Activated naive CD8-positive, alpha-beta T cell treated with anti-CD3 and anti-CD28 coated beads, Interleukin-2, amount 10 ng/mL, durations not matched to agents 7 days and 5 days (primary cell): Measurements from ENCODE around the gene SV2A. TPM values are rescaled to one million over a fixed set of nuclear protein-coding genes. Genes with fewer than 3 reads are reported as not detected.
"Not testable (repeated sequence)": the region's sequence is repeated elsewhere in the genome, so short reads cannot be mapped to it uniquely, and the experiment has no call there.

Source experiments
- ATAC-seq: fragments of 150-1000 bp; cut with Tn5 transposase; one replicate; pipeline ENCODE4 v1.10.0; 2021; ENCODE audit warnings: low read depth, moderate library complexity
- POLR2A ChIA-PET: fragments of 350-600 bp; sonication (Branson Sonifier 250); formaldehyde crosslinking; loops from one replicate; lab custom pipeline; 2021; ENCODE audit warnings: antibody characterized with exemption; lab: Charles Lee
- DNase-seq: peaks from one replicate; pipeline ENCODE4 v3.0.0; 2021
- H3K27ac Mint-ChIP-seq: one replicate; pipeline ENCODE4 v1.8.0; 2022; ENCODE audit warnings: mild to moderate bottlenecking, mixed read lengths
- H3K27me3 Mint-ChIP-seq: one replicate; pipeline ENCODE4 v1.8.0; 2022; ENCODE audit warnings: mild to moderate bottlenecking, moderate library complexity, mixed read lengths
- H3K36me3 Mint-ChIP-seq: one replicate; pipeline ENCODE4 v1.8.0; 2021; ENCODE audit warnings: mild to moderate bottlenecking, mixed read lengths
- H3K4me1 Mint-ChIP-seq: one replicate; pipeline ENCODE4 v1.8.0; 2021; ENCODE audit warnings: mixed read lengths
- H3K4me3 Mint-ChIP-seq: one replicate; pipeline ENCODE4 v1.8.0; 2022; ENCODE audit warnings: mild to moderate bottlenecking, moderate library complexity, mixed read lengths
- H3K9me3 Mint-ChIP-seq: one replicate; pipeline ENCODE4 v1.8.0; 2021; ENCODE audit warnings: mixed read lengths
- total RNA-seq, 2 experiments: library from RNA; stranded (reverse); gene quantifications; one replicate each; pipeline ENCODE4 v1.2.3, GENCODE V29; 2021

Gene SV2A
- total RNA-seq, 2 experiments from 2014 or later, result 23.9 to 27.5 TPM

GRCh38 chr1:149879556-149879955 is 38.1 kb downstream of the SV2A start:
- ATAC-seq, result peak; percentile 90
- Mint-ChIP-seq H3K4me3 (peak overlapping the region; percentile 55), H3K27ac (peak overlapping the region; percentile 73), H3K4me1 (peaks cover 31% of the 10 kb centered on the region), H3K36me3 (no peaks in the 10 kb centered on the region), H3K27me3 (no peaks in the 10 kb centered on the region), H3K9me3 (no peaks in the 10 kb centered on the region)
- POLR2A ChIA-PET, result interaction anchor here (0.6 to 1.2 kb wide), 3 partner anchors 8 to 217 kb away, joined by 3 to 6 read pairs (median 4); a partner anchor contains a TSS
- DNase-seq, result no peak

- POLR2A ChIA-PET, result interaction anchor here (0.5 to 1.3 kb wide), 2 partner anchors 9 to 693 kb away, joined by 4 to 18 read pairs; a partner anchor contains a TSS
- Mint-ChIP-seq H3K27me3 (no peaks in the 10 kb centered on the region), H3K27ac (peak overlapping the region; percentile 37)
Observed at GRCh38 chr1:149877211-149877946, 40.3 kb downstream of the SV2A start.

GRCh38 chr1:149873060-149873459 is 44.6 kb downstream of the SV2A start:
- H3K4me1 Mint-ChIP-seq, POLR2A ChIA-PET, DNase-seq, H3K27ac Mint-ChIP-seq, H3K36me3 Mint-ChIP-seq, H3K27me3 Mint-ChIP-seq, ATAC-seq, H3K9me3 Mint-ChIP-seq, H3K4me3 Mint-ChIP-seq: not testable (repeated sequence)

More at GRCh38 chr1:149877211-149877946, 40.3 kb downstream of the SV2A start:
- DNase-seq, result no peak
- Mint-ChIP-seq H3K4me3 (no peak overlapping the region), H3K9me3 (no peaks in the 10 kb centered on the region), H3K4me1 (peaks cover 29% of the 10 kb centered on the region), H3K36me3 (no peaks in the 10 kb centered on the region)
- no peak for ATAC-seq

- H3K36me3 Mint-ChIP-seq, ATAC-seq, H3K4me1 Mint-ChIP-seq, H3K27ac Mint-ChIP-seq, H3K9me3 Mint-ChIP-seq, POLR2A ChIA-PET, H3K4me3 Mint-ChIP-seq, DNase-seq, H3K27me3 Mint-ChIP-seq: not testable (repeated sequence)
Observed at GRCh38 chr1:149866887-149867286, 50.8 kb downstream of the SV2A start.

GRCh38 chr1:149861497-149862054 is 56.1 kb downstream of the SV2A start:
- DNase-seq, H3K36me3 Mint-ChIP-seq, POLR2A ChIA-PET, ATAC-seq, H3K9me3 Mint-ChIP-seq, H3K4me3 Mint-ChIP-seq, H3K27me3 Mint-ChIP-seq, H3K4me1 Mint-ChIP-seq, H3K27ac Mint-ChIP-seq: not testable (repeated sequence)

GRCh38 chr1:149860684-149861496 is 56.8 kb downstream of the SV2A start:
- POLR2A ChIA-PET, H3K27ac Mint-ChIP-seq: not testable (repeated sequence)

GRCh38 chr1:149860271-149860670 is 57.4 kb downstream of the SV2A start:
- H3K27me3 Mint-ChIP-seq, H3K36me3 Mint-ChIP-seq, POLR2A ChIA-PET, H3K4me1 Mint-ChIP-seq, H3K27ac Mint-ChIP-seq, H3K4me3 Mint-ChIP-seq, H3K9me3 Mint-ChIP-seq, DNase-seq: not testable (repeated sequence)
- ATAC-seq, result peak; percentile 8

More at GRCh38 chr1:149860684-149861496, 56.8 kb downstream of the SV2A start:
- H3K4me1 Mint-ChIP-seq, H3K4me3 Mint-ChIP-seq, H3K27me3 Mint-ChIP-seq, DNase-seq, H3K9me3 Mint-ChIP-seq, H3K36me3 Mint-ChIP-seq: not testable (repeated sequence)
- ATAC-seq, result peak; percentile 80

Other genes with a start within 250 kb of the SV2A start
- 1 to 10 TPM in 1 of 2 experiments, under 1 TPM in 1; 0.48 to 1.2 TPM for gene FCGR1A, start 135.2 kb downstream of the SV2A start, total RNA-seq
- 10 to 100 TPM; 23.7 to 25.4 TPM for gene BOLA1, start 18.3 kb downstream of the SV2A start, total RNA-seq
- 10 to 100 TPM; 72.1 to 74.8 TPM for gene SF3B4, start 10.0 kb upstream of the SV2A start, total RNA-seq
- 1 to 10 TPM; 1.6 to 1.8 TPM for gene MTMR11, start 19.0 kb upstream of the SV2A start, total RNA-seq
- 10 to 100 TPM; 12.8 to 13.7 TPM for gene OTUD7B, start 92.9 kb upstream of the SV2A start, total RNA-seq
- 10 to 100 TPM; 41.1 to 42.6 TPM for gene VPS45, start 149.9 kb upstream of the SV2A start, total RNA-seq
- gene PLEKHO1, start 232.1 kb upstream of the SV2A start, total RNA-seq, result 100 to 1,000 TPM; 140 to 143 TPM